Measurements from ENCODE around the gene POLR2M. TPM values are rescaled to one million over a fixed set of nuclear protein-coding genes. Genes with fewer than 3 reads are reported as not detected.

The POLR2M gene
- total RNA-seq, 1 donor, result 416 TPM

- Histone ChIP-seq H2AFZ (ENCODE audit: low read length) (no peak overlapping the region), H4K20me1 (ENCODE audit: insufficient read depth, low read length) (no peaks in the 10 kb centered on the region), H3K4me3 (ENCODE audit: insufficient read depth, low read length) (no peak overlapping the region), H3K4me2 (ENCODE audit: insufficient read depth, low read length) (no peak overlapping the region), H3K9me3 (ENCODE audit: low read depth, low read length) (no peaks in the 10 kb centered on the region), H3K36me3 (ENCODE audit: insufficient read depth, low read length) (no peaks in the 10 kb centered on the region), H3K27ac (ENCODE audit: low read depth, low read length) (no peak overlapping the region), H3K79me2 (ENCODE audit: insufficient read depth, low read length) (no peaks in the 10 kb centered on the region), H3K4me1 (ENCODE audit: insufficient read depth, low read length) (peaks cover 9% of the 10 kb centered on the region), H3K27me3 (ENCODE audit: insufficient read depth, low read length) (peaks cover 27% of the 10 kb centered on the region)
- DNase-seq (ENCODE audit: insufficient read length, low spot score, missing footprints), result no peak
- no peak for TF ChIP-seq CTCF (IDR thresholded peaks at IDR 0.05; ENCODE audit: extremely low read depth, low read depth, low read length)
Observed at GRCh38 chr15:57677204-57677603, 29.3 kb upstream of the POLR2M start.

- Histone ChIP-seq H3K27me3 (ENCODE audit: insufficient read depth, low read length) (peaks cover 19% of the 10 kb centered on the region), H3K36me3 (ENCODE audit: insufficient read depth, low read length) (no peaks in the 10 kb centered on the region), H4K20me1 (ENCODE audit: insufficient read depth, low read length) (no peaks in the 10 kb centered on the region), H2AFZ (ENCODE audit: low read length) (no peak overlapping the region), H3K79me2 (ENCODE audit: insufficient read depth, low read length) (no peaks in the 10 kb centered on the region), H3K27ac (ENCODE audit: low read depth, low read length) (no peak overlapping the region), H3K9me3 (ENCODE audit: low read depth, low read length) (no peaks in the 10 kb centered on the region), H3K4me3 (ENCODE audit: insufficient read depth, low read length) (peak overlapping the region; percentile 33), H3K4me2 (ENCODE audit: insufficient read depth, low read length) (peak overlapping the region; percentile 57), H3K4me1 (ENCODE audit: insufficient read depth, low read length) (peaks cover 9% of the 10 kb centered on the region)
- TF ChIP-seq CTCF (IDR thresholded peaks at IDR 0.05; ENCODE audit: extremely low read depth, low read depth, low read length), result no peak
- peak; percentile 82 for DNase-seq (ENCODE audit: insufficient read length, low spot score, missing footprints)
Observed at GRCh38 chr15:57680021-57680420, 26.5 kb upstream of the POLR2M start.

GRCh38 chr15:57681011-57681410, 25.5 kb upstream of the POLR2M start:
- no peaks in the 10 kb centered on the region for H3K79me2 ChIP-seq (ENCODE audit: insufficient read depth, low read length)
- no peak for DNase-seq (ENCODE audit: insufficient read length, low spot score, missing footprints)
- no peak overlapping the region for H3K4me2 ChIP-seq (ENCODE audit: insufficient read depth, low read length)
- no peak overlapping the region for H3K4me3 ChIP-seq (ENCODE audit: insufficient read depth, low read length)
- no peaks in the 10 kb centered on the region for H3K9me3 ChIP-seq (ENCODE audit: low read depth, low read length)
- no peaks in the 10 kb centered on the region for H4K20me1 ChIP-seq (ENCODE audit: insufficient read depth, low read length)
- H3K36me3 ChIP-seq (ENCODE audit: insufficient read depth, low read length), result no peaks in the 10 kb centered on the region
- peaks cover 9% of the 10 kb centered on the region for H3K27me3 ChIP-seq (ENCODE audit: insufficient read depth, low read length)
- H3K4me1 ChIP-seq (ENCODE audit: insufficient read depth, low read length), result peaks cover 14% of the 10 kb centered on the region
- no peak for TF ChIP-seq CTCF (IDR thresholded peaks at IDR 0.05; ENCODE audit: extremely low read depth, low read depth, low read length)
- no peak overlapping the region for H3K27ac ChIP-seq (ENCODE audit: low read depth, low read length)
- H2AFZ ChIP-seq (ENCODE audit: low read length), result no peak overlapping the region

- no peaks in the 10 kb centered on the region for H3K79me2 ChIP-seq (ENCODE audit: insufficient read depth, low read length)
- no peak overlapping the region for H2AFZ ChIP-seq (ENCODE audit: low read length)
- no peak overlapping the region for H3K27ac ChIP-seq (ENCODE audit: low read depth, low read length)
- peaks cover 14% of the 10 kb centered on the region for H3K4me1 ChIP-seq (ENCODE audit: insufficient read depth, low read length)
- no peaks in the 10 kb centered on the region for H4K20me1 ChIP-seq (ENCODE audit: insufficient read depth, low read length)
- DNase-seq (ENCODE audit: insufficient read length, low spot score, missing footprints), result no peak
- no peak overlapping the region for H3K4me2 ChIP-seq (ENCODE audit: insufficient read depth, low read length)
- H3K27me3 ChIP-seq (ENCODE audit: insufficient read depth, low read length), result no peaks in the 10 kb centered on the region
- TF ChIP-seq CTCF (IDR thresholded peaks at IDR 0.05; ENCODE audit: extremely low read depth, low read depth, low read length), result no peak
- H3K9me3 ChIP-seq (ENCODE audit: low read depth, low read length), result no peaks in the 10 kb centered on the region
- no peaks in the 10 kb centered on the region for H3K36me3 ChIP-seq (ENCODE audit: insufficient read depth, low read length)
- no peak overlapping the region for H3K4me3 ChIP-seq (ENCODE audit: insufficient read depth, low read length)
Observed at GRCh38 chr15:57683481-57683880, 23.0 kb upstream of the POLR2M start.
